GM12878 (cell line): Measurements from ENCODE around the gene NT5C1A. TPM values are rescaled to one million over a fixed set of nuclear protein-coding genes. Genes with fewer than 3 reads are reported as not detected.

Source experiments
- ATAC-seq: fragments of 200-7000 bp; cut with Tn5 transposase; 3 replicates; pipeline ENCODE4 v1.9.1; 2020; ENCODE audit warnings: mild to moderate bottlenecking, moderate library complexity
- BruUV-seq: library from RNA; stranded (reverse); fragments of 400-500 nt; replicated peaks from 2 replicates; lab custom pipeline; 2021; lab: Mats Ljungman, UMichigan
- CTCF ChIA-PET: fragments of 300-600 bp; sonication (Branson Sonifier 250); formaldehyde crosslinking; extraction: SDS; loops from one replicate; lab custom pipeline; 2021; ENCODE audit warnings: inconsistent platforms; lab: Yijun Ruan, JAX
- POLR2A ChIA-PET: fragments of 350-600 bp; formaldehyde crosslinking; extraction: SDS; loops from one replicate; lab custom pipeline; 2021; ENCODE audit warnings: inconsistent platforms; lab: Charles Lee
- RAD21 ChIA-PET: fragments of 300-600 bp; sonication (Branson Sonifier 250); formaldehyde crosslinking; loops from one replicate; lab custom pipeline; 2023; ENCODE audit warnings: antibody characterized with exemption; ENCODE audit not compliant: unreplicated experiment; lab: Charles Lee
- SMC1A ChIA-PET: fragments of 300-600 bp; sonication (Branson Sonifier 250); formaldehyde crosslinking; loops from one replicate; lab custom pipeline; 2023; ENCODE audit not compliant: unreplicated experiment, uncharacterized antibody; lab: Charles Lee
- DNase-seq: peaks from one replicate; pipeline ENCODE4 v3.0.0-alpha.2; 2011; ENCODE audit warnings: low read depth, low spot score
- FAIRE-seq: peaks from 3 replicates; lab custom pipeline; 2011; peaks lifted over from hg19 to GRCh38; lab: Jason Lieb, UNC
- H2AFZ ChIP-seq: 2 replicates; pipeline ENCODE4 v1.6.0; 2011; ENCODE audit warnings: low read depth, low read length, control low read depth; ENCODE audit not compliant: control insufficient read depth
- H3K27ac ChIP-seq: 2 replicates; pipeline ENCODE4 v1.5.1; 2011; ENCODE audit warnings: control low read depth; ENCODE audit not compliant: control insufficient read depth, insufficient read depth
- H3K27me3 ChIP-seq, 2 experiments: replicated peaks in 1 of 2; 2 replicates each; pipeline versions ENCODE4 v1.6.0 to v1.6.1; 2011; ENCODE audit warnings: low read length in 1 of 2; ENCODE audit not compliant: control insufficient read depth in 2 of 2, insufficient read depth in 2 of 2
- H3K36me3 ChIP-seq, 2 experiments: 2 replicates each; pipeline ENCODE4 v1.5.1; 2011; ENCODE audit warnings: low read length in 1 of 2; ENCODE audit not compliant: control insufficient read depth in 2 of 2, insufficient read depth in 2 of 2
- H3K4me1 ChIP-seq: 2 replicates; pipeline ENCODE4 v1.6.1; 2011; ENCODE audit warnings: mild to moderate bottlenecking, low read length, moderate library complexity, mixed read lengths; ENCODE audit not compliant: control insufficient read depth, insufficient read depth
- H3K4me2 ChIP-seq: 2 replicates; pipeline ENCODE4 v1.6.0; 2011; ENCODE audit warnings: control low read depth; ENCODE audit not compliant: control insufficient read depth, insufficient read depth
- H3K4me3 ChIP-seq: fragments of 200-600 bp; sonication (generic); 2 replicates; pipeline ENCODE4 v1.5.1; 2016
- H3K79me2 ChIP-seq: 2 replicates; pipeline ENCODE4 v1.6.0; 2011; ENCODE audit warnings: low read length; ENCODE audit not compliant: control insufficient read depth, insufficient read depth
- H3K9ac ChIP-seq: 2 replicates; pipeline ENCODE4 v1.8.0; 2011; ENCODE audit warnings: low read length, control low read depth, mixed read lengths; ENCODE audit not compliant: control insufficient read depth, insufficient read depth
- H3K9me3 ChIP-seq: replicated peaks from 3 replicates; pipeline ENCODE4 v1.5.1; 2011; ENCODE audit warnings: mild to moderate bottlenecking, low read length; ENCODE audit not compliant: control insufficient read depth, insufficient read depth
- H4K20me1 ChIP-seq: 2 replicates; pipeline ENCODE4 v1.6.0; 2011; ENCODE audit not compliant: control insufficient read depth, insufficient read depth
- FOXK2 ChIP-seq: fragments of 450-650 bp; IDR thresholded peaks from 2 replicates; pipeline ENCODE4 v1.6.1; 2017; ENCODE audit warnings: mild to moderate bottlenecking, moderate library complexity
- IKZF1 ChIP-seq: fragments of 450-650 bp; conservative IDR thresholded peaks from 2 replicates; pipeline ENCODE4 v1.6.1; 2017; ENCODE audit warnings: antibody characterized with exemption, mild to moderate bottlenecking
- RCOR1 ChIP-seq: conservative IDR thresholded peaks from 2 replicates; pipeline ENCODE4 v1.6.1; 2012; ENCODE audit warnings: low read depth, low read length, improper control_type of control experiment
- ZZZ3 ChIP-seq: IDR thresholded peaks from 2 replicates; pipeline ENCODE4 v1.6.1; 2011; ENCODE audit warnings: low read depth; ENCODE audit not compliant: control insufficient read depth, insufficient read length
- WGBS: methylation state at CpG from one replicate; pipeline ENCODE4 v1.1.6; 2016; ENCODE audit warnings: low lambda C conversion rate; ENCODE audit not compliant: insufficient replicate concordance, insufficient coverage; ENCODE audit errors: missing lambda C conversion rate; 5-methylcytosine and 5-hydroxymethylcytosine counted together
- in situ Hi-C: fragments of 300-500 bp; cut with MboI; formaldehyde crosslinking; loops from 9 replicates; pipeline ENCODE4 v1.14.3; 2018; ENCODE audit warnings: mixed read lengths
- intact Hi-C: fragments of 100-400 bp; cut with micrococcal nuclease; formaldehyde crosslinking; loops from one replicate; pipeline ENCODE4 v1.14.2; 2022; ENCODE audit not compliant: unreplicated experiment
- polyA plus RNA-seq, 11 experiments: library from polyadenylated mRNA; depleted of rRNA in 4 of 11; unstranded in 6 of 11; stranded (reverse) in 5 of 11; fragments of >200 nt; fragmentation: Nextera tagmentation in 4 of 11; fragmentation: Illumina TruSeq in 1 of 11; extraction: Ambion mirVana in 4 of 11; extraction: Trizol in 1 of 11; gene quantifications; 1 replicate in 1 of 11; 2 replicates in 10 of 11; pipeline versions ENCODE4 v1.2.1 to v1.2.3, GENCODE V29; 2011 to 2016; ENCODE audit warnings: inconsistent platforms in 2 of 11, missing spikeins in 2 of 11, low read depth in 1 of 11
- total RNA-seq, 4 experiments: library from RNA; depleted of rRNA in 3 of 4; stranded (reverse); fragments of >200 nt in 3 of 4; fragmentation: Illumina TruSeq in 1 of 4; extraction: Trizol in 1 of 4; gene quantifications; 2 replicates each; pipeline versions ENCODE4 v1.2.1 to v1.2.3, GENCODE V29; 2013 to 2021

Gene NT5C1A
- total and polyA plus RNA-seq, 10 of the 15 experiments (the other 5 are each of a cell fraction or from before 2014, with no cell fraction given), result 0.05 to 0.77 (median 0.22) TPM; not detected in 1

- Histone ChIP-seq H3K79me2 (no peaks in the 10 kb centered on the region), H3K36me3 (no peaks in the 10 kb centered on the region), H3K9me3 (no peaks in the 10 kb centered on the region), H3K9ac (no peak overlapping the region), H3K27me3 (no peaks in the 10 kb centered on the region; a peak in 1 of 4 replicates), H3K4me2 (no peak overlapping the region), H3K4me1 (peaks cover 3% of the 10 kb centered on the region; the same call in 1 of the 2 replicates), H2AFZ (no peak overlapping the region), H3K27ac (no peak overlapping the region), H3K4me3 (no peak overlapping the region), H4K20me1 (no peaks in the 10 kb centered on the region)
- BruUV-seq, result no TSS peak
- SMC1A ChIA-PET, result interaction anchor here (1.2 kb wide), 1 partner anchor 26 kb away, joined by 4 read pairs; no protein-coding TSS in a partner anchor
- RAD21 ChIA-PET, result no interaction called here
- POLR2A ChIA-PET, result no interaction called here
- CTCF ChIA-PET, result interaction anchor here (0.6 to 1.6 kb wide), 6 partner anchors 16 to 103 kb away, joined by 3 to 4 read pairs (median 3); partner anchors contain the start of gene NT5C1A
- WGBS, result 0% methylated on average over 1 of the region's 1 CpG
- intact Hi-C loops, result no loop called here
- TF ChIP-seq FOXK2 (no peak), ZZZ3 (peak; percentile 13)
- in situ Hi-C loops, result no loop called here
- no peak for DNase-seq
- ATAC-seq, result no peak
- FAIRE-seq, result no peak
These were observed 24.5 kb upstream of the NT5C1A start for GRCh38 chr1:39696448-39696847.

GRCh38 chr1:39695016-39695415 lies 23.1 kb upstream of the NT5C1A start:
- BruUV-seq, result no TSS peak
- ChIA-PET SMC1A (interaction anchor here (0.5 to 1.5 kb wide), 4 partner anchors 19 to 443 kb away, joined by 3 to 5 read pairs (median 3); no protein-coding TSS in a partner anchor), RAD21 (no interaction called here), POLR2A (no interaction called here), CTCF (interaction anchor here (1.1 to 2.7 kb wide), 4 partner anchors 22 to 105 kb away, joined by 3 to 15 read pairs (median 4); no protein-coding TSS in a partner anchor)
- Histone ChIP-seq H3K27ac (no peak overlapping the region), H3K79me2 (no peaks in the 10 kb centered on the region), H4K20me1 (no peaks in the 10 kb centered on the region), H3K4me2 (peak overlapping the region; percentile 9; the same call in 1 of the 2 replicates), H3K9me3 (no peaks in the 10 kb centered on the region), H3K4me1 (peaks cover 7% of the 10 kb centered on the region), H3K27me3 (no peaks in the 10 kb centered on the region; a peak in 1 of 4 replicates), H3K9ac (no peak overlapping the region), H3K36me3 (no peaks in the 10 kb centered on the region), H2AFZ (no peak overlapping the region; the same call in 1 of the 2 replicates), H3K4me3 (no peak overlapping the region)
- 0% methylated on average over 1 of the region's 1 CpG for WGBS
- intact Hi-C loops, result no loop called here
- no peak for DNase-seq
- ATAC-seq, result peak; percentile 26; the same call in 1 of the 3 replicates
- in situ Hi-C loops, result no loop called here
- TF ChIP-seq IKZF1 (peak; percentile 19; the same call in 1 of the 2 replicates), RCOR1 (no peak)
- no peak for FAIRE-seq
